SK-N-MC (cell line): ENCODE data around the gene KLHL26.

Source experiments
- EZH2 ChIP-seq: fragments of 200-600 bp; sonication (generic); IDR thresholded peaks from one replicate; pipeline ENCODE4 v1.6.1; 2017; ENCODE audit warnings: antibody characterized with exemption
- POLR2AphosphoS5 ChIP-seq: IDR thresholded peaks from 2 replicates; pipeline ENCODE4 v1.6.1; 2012; ENCODE audit warnings: mild to moderate bottlenecking, low read depth, low read length, borderline replicate concordance

DNA sequence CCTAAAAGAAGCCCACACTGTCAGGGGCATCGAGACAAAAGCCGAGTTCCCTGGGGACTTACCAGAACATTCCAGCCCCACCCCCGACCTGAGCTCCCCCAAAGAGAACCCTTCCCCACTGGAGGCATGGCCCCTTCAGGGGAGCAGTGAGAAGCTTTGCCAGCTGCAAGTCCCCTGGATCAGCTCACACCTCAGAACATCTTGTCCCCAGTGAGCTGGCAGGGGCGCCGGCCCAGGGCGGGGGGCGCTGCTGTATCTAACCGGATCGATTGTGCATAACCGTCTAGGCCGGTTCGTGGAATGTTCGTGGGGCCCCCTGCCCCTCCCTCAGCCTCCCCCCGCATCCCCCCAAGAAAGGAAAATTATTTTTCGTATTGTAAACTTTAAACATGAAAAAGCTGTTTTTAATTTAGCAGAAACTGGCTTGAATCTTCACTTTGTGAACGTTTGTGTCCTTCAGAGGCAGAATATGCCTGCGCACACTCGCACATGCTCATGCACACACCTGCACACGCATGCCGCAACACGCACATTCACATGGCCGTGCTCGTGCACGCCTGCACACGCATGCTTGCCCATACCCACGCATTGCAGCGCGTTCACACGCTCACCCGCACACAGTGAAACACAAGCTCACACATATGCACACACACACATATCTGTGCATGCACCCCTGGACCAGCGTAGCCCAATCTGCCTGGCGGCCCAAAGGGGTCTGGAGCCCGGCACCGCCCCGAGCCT, 34.6 kb downstream of the KLHL26 start:
- TF ChIP-seq EZH2 (no peak), POLR2AphosphoS5 (no peak)
